Vagina (tissue), 2 donors: Measurements from ENCODE around the gene OR5M11.

ENCODE experiments used
- POLR2A ChIP-seq, 2 donors: fragments of 450-650 bp; IDR thresholded peaks; one replicate each; pipeline ENCODE4 v1.6.1; 2017; ENCODE audit warnings: antibody characterized with exemption in 2 of 2, mild to moderate bottlenecking in 2 of 2, moderate library complexity in 2 of 2
- POLR2AphosphoS5 ChIP-seq, 2 donors: sonication (generic); formaldehyde crosslinking; IDR thresholded peaks; one replicate each; pipeline ENCODE4 v1.9.0; 2017; ENCODE audit warnings: antibody characterized with exemption in 2 of 2, mild to moderate bottlenecking in 2 of 2, low read depth in 1 of 2; ENCODE audit not compliant: insufficient read depth in 1 of 2
- TF ChIP-seq, protein P1 (sequence below), 3 experiments: fragments of 450-650 bp in 2 of 3; fragments of 200-600 bp in 1 of 3; sonication (generic) in 1 of 3; IDR thresholded peaks; one replicate each; pipeline ENCODE4 v1.5.1; 2017 to 2019; ENCODE audit warnings: antibody characterized with exemption in 3 of 3, mild to moderate bottlenecking in 2 of 3, moderate library complexity in 2 of 3

DNA sequence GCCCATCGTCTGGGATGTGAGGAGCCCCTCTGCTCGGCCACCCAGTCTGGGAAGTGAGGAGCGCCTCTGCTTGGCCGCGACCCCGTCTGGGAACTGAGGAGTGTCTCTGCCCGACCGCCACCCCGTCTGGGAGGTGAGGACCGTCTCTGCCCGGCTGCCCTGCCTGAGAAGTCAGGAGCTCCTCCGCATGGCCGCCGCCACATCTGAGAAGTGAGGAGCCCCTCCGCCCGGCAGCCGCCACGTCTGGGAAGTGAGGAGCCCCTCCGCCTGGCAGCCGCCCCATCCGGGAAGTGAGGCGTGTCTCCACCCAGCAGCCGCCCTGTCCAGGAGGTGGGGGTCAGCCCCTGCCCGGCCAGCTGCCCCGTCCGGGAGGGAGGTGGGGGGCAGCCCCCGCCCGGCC is 46.0 kb downstream of the OR5M11 start:
- TF ChIP-seq, protein P1, sequence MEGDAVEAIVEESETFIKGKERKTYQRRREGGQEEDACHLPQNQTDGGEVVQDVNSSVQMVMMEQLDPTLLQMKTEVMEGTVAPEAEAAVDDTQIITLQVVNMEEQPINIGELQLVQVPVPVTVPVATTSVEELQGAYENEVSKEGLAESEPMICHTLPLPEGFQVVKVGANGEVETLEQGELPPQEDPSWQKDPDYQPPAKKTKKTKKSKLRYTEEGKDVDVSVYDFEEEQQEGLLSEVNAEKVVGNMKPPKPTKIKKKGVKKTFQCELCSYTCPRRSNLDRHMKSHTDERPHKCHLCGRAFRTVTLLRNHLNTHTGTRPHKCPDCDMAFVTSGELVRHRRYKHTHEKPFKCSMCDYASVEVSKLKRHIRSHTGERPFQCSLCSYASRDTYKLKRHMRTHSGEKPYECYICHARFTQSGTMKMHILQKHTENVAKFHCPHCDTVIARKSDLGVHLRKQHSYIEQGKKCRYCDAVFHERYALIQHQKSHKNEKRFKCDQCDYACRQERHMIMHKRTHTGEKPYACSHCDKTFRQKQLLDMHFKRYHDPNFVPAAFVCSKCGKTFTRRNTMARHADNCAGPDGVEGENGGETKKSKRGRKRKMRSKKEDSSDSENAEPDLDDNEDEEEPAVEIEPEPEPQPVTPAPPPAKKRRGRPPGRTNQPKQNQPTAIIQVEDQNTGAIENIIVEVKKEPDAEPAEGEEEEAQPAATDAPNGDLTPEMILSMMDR (IDR thresholded peaks at IDR 0.05): no peak
- no peak for TF ChIP-seq POLR2A (IDR thresholded peaks at IDR 0.05)
- no peak for TF ChIP-seq POLR2AphosphoS5 (IDR thresholded peaks at IDR 0.05; ENCODE audit: insufficient read depth in 1 of 2, low read depth in 1 of 2)
